Sigmoid colon (tissue), 3 donors: Measurements from ENCODE around the gene TAX1BP1.
"Not testable (repeated sequence)": the region's sequence is repeated elsewhere in the genome, so short reads cannot be mapped to it uniquely, and the experiment has no call there.

Experiments
- POLR2A ChIP-seq, 2 donors: fragments of 450-650 bp; IDR thresholded peaks; one replicate each; pipeline ENCODE4 v1.6.1; 2016; ENCODE audit warnings: antibody characterized with exemption in 2 of 2, mild to moderate bottlenecking in 2 of 2, moderate library complexity in 2 of 2
- TF ChIP-seq, protein P1 (sequence below), 4 experiments: fragments of 450-650 bp in 3 of 4; fragments of 200-600 bp in 1 of 4; IDR thresholded peaks; one replicate each; pipeline ENCODE4 v1.5.1; 2016 to 2019; ENCODE audit warnings: antibody characterized with exemption in 4 of 4, mild to moderate bottlenecking in 3 of 4, moderate library complexity in 2 of 4

DNA sequence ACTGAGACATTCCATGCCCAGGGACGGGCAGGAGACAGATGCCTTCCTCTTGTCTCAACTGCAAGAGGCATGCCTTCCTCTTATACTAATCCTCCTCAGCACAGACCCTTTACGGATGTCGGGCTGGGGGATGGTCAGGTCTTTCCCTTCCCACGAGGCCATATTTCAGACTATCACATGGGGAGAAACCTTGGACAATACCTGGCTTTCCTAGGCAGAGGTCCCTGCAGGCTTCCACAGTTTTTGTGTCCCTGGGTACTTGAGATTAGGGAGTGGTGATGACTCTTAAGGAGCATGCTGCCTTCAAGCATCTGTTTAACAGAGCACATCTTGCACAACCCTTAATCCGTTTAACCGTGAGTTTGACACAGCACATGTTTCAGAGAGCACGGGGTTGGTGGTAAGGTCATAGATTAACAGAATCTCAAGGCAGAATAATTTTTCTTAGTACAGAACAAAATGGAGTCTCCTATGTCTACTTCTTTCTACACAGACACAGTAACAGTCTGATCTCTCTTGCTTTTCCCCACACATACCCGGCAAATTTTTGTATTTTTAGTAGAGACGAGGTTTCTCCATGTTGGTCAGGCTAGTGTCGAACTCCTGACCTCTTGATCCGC is 2.2 kb downstream of the TAX1BP1 start:
- TF ChIP-seq, protein P1, sequence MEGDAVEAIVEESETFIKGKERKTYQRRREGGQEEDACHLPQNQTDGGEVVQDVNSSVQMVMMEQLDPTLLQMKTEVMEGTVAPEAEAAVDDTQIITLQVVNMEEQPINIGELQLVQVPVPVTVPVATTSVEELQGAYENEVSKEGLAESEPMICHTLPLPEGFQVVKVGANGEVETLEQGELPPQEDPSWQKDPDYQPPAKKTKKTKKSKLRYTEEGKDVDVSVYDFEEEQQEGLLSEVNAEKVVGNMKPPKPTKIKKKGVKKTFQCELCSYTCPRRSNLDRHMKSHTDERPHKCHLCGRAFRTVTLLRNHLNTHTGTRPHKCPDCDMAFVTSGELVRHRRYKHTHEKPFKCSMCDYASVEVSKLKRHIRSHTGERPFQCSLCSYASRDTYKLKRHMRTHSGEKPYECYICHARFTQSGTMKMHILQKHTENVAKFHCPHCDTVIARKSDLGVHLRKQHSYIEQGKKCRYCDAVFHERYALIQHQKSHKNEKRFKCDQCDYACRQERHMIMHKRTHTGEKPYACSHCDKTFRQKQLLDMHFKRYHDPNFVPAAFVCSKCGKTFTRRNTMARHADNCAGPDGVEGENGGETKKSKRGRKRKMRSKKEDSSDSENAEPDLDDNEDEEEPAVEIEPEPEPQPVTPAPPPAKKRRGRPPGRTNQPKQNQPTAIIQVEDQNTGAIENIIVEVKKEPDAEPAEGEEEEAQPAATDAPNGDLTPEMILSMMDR (IDR thresholded peaks at IDR 0.05), result not testable (repeated sequence)
- TF ChIP-seq POLR2A (IDR thresholded peaks at IDR 0.05), result not testable (repeated sequence)
